Cardiac muscle cell (in vitro differentiated cells and primary cell): ENCODE results near the gene NOP16. TPM values are rescaled to one million over a fixed set of nuclear protein-coding genes. Genes with fewer than 3 reads are reported as not detected.

Experiments
- DNase-seq, 2 donors: peaks; one replicate each; pipeline versions ENCODE4 v3.0.0 to v3.0.0-alpha.2; 2010 to 2017; ENCODE audit warnings: low read depth in 1 of 2, low spot score in 1 of 2
- H3K27ac ChIP-seq: fragments of 200-600 bp; sonication (generic); 2 replicates; pipeline ENCODE4 v1.5.1; 2016
- H3K27me3 ChIP-seq: fragments of 200-600 bp; sonication (generic); 2 replicates; pipeline ENCODE4 v1.6.0; 2016; ENCODE audit warnings: control low read depth
- H3K36me3 ChIP-seq: fragments of 200-600 bp; sonication (generic); 2 replicates; pipeline ENCODE4 v1.5.1; 2016; ENCODE audit warnings: control low read depth
- H3K4me1 ChIP-seq: fragments of 200-600 bp; sonication (generic); 2 replicates; pipeline ENCODE4 v1.8.1; 2017; ENCODE audit warnings: low read depth, mild to moderate bottlenecking, mixed run types
- H3K4me3 ChIP-seq: fragments of 200-600 bp; sonication (generic); 2 replicates; pipeline ENCODE4 v1.5.1; 2016; ENCODE audit warnings: mild to moderate bottlenecking
- H3K9me3 ChIP-seq: fragments of 200-600 bp; sonication (generic); 2 replicates; pipeline ENCODE4 v1.5.1; 2017; ENCODE audit warnings: low read depth, mild to moderate bottlenecking, control low read depth
- CTCF ChIP-seq: IDR thresholded peaks from 2 replicates; pipeline ENCODE4 v1.5.1; 2012; ENCODE audit warnings: low read depth, mild to moderate bottlenecking, low read length
- polyA plus RNA-seq: library from polyadenylated mRNA; unstranded; fragments of >200 nt; fragmentation: Nextera tagmentation; extraction: Ambion mirVana; gene quantifications from 2 replicates; pipeline ENCODE4 v1.2.1, GENCODE V29; 2016
- total RNA-seq: library from RNA; depleted of rRNA; stranded (reverse); fragments of >200 nt; gene quantifications from 2 replicates; pipeline ENCODE4 v1.2.3, GENCODE V29; 2016

The NOP16 gene
- total and polyA plus RNA-seq, 2 experiments from 2014 or later = 18.0 to 52.0 TPM

DNA sequence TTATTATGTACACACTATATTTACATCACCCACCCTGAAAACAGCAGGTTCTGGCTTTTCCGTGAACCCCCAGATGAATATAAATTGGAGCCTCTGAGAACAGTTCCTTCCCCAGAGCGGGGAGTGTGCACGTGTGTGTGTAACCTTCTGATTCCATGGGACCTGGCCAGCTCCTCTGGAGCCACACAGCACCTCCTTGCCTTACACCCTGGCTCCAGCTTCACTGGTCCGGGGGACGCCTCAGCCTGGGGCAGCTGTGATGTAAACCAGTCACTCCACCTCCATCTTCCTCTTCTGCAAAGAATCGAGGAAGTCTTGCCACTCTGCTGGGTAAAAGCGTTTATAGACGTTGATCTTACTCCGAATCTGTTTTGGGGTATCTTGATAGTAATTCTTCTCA lies 4.4 kb downstream of the NOP16 start:
- Histone ChIP-seq H3K27ac (no peak overlapping the region), H3K4me1 (peaks cover 7% of the 10 kb centered on the region), H3K36me3 (peaks cover 20% of the 10 kb centered on the region), H3K27me3 (no peaks in the 10 kb centered on the region), H3K4me3 (no peak overlapping the region), H3K9me3 (no peaks in the 10 kb centered on the region)
- no peak for DNase-seq
- no peak for TF ChIP-seq CTCF

DNA sequence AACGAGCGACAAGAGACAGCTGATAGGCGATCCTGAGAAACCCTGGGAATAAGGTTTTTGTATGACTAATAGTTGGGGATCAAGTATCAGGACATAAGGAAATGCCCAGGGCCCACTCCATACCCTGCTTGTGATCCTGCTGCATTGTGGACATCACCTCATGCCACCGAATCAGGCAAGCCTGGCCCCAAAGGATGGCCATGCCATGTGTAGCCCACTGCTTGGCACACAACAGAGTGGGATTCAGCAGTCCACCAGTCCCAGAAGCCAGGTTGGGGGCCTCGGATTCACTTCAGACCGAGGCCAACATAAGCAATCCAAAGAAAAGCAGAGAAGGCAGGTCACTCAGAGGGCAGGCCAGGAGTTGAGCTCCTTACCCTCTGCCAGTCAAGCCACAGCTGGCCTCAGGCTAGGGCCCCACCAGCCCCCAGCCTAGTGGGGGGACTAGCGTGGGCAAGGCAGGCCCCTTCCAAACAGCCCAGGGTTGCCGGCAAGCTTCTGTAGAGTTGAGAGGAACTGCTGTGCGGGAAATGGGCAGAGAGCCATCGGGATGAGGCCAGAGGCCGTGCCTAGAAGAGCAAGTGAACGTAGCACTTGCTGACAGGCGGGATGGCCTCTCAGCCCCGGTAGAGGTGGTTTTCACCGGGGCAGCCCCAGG lies 5.0 kb downstream of the NOP16 start:
- Histone ChIP-seq H3K36me3 (peaks cover 20% of the 10 kb centered on the region), H3K9me3 (no peaks in the 10 kb centered on the region), H3K4me3 (no peak overlapping the region), H3K27me3 (no peaks in the 10 kb centered on the region), H3K4me1 (peaks cover 7% of the 10 kb centered on the region), H3K27ac (no peak overlapping the region)
- TF ChIP-seq CTCF = no peak
- DNase-seq = no peak

DNA sequence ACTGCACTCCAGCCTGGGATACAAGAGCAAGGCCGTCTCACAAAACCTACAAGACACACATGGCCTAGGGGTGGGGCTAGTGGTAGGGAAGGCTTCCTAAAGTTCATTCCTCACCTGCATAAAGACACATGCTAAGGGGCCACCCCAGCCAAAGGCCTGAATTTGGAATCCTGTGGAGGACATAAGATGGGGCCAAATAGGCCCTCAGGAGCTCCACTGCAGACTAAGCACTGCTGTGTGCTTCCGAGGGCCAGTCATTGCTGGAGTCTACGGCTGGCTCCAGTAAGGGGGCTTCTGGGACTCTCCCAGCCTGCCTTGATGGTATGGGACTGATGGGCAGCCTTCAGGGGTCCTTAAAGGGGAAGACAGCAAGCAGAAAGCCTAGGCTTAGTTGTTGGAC lies 5.7 kb downstream of the NOP16 start:
- Histone ChIP-seq H3K9me3 (no peaks in the 10 kb centered on the region), H3K36me3 (peaks cover 20% of the 10 kb centered on the region), H3K27ac (no peak overlapping the region), H3K4me3 (no peak overlapping the region), H3K4me1 (peaks cover 7% of the 10 kb centered on the region), H3K27me3 (no peaks in the 10 kb centered on the region)
- no peak for TF ChIP-seq CTCF
- DNase-seq = no peak

- DNase-seq = no peak
- TF ChIP-seq CTCF = no peak
- Histone ChIP-seq H3K9me3 (no peaks in the 10 kb centered on the region), H3K4me1 (no peaks in the 10 kb centered on the region), H3K36me3 (peaks cover 20% of the 10 kb centered on the region), H3K27me3 (no peaks in the 10 kb centered on the region), H3K4me3 (no peak overlapping the region), H3K27ac (no peak overlapping the region)
These were observed 6.4 kb downstream of the NOP16 start for GRCh38 chr5:176381979-176382378.

DNA sequence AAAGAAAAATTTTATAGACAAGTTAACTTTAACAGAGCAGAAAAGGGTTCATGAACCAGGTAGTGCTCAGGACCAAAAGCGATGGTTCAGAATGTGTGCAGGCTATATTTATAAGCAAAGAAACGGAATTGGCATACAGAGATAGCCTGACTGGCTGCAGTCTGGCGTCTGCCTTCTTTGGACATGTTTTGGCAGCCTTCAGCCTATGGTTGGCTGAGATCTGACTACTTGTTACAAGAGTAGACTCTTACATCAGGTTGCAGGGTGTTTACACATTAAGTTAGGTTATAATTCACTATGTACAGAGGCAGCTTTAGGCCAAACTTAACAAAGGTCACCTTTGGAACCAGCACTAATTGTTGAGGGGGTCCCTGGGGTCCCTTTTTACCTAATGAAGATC lies 7.0 kb downstream of the NOP16 start:
- Histone ChIP-seq H3K4me1 (no peaks in the 10 kb centered on the region), H3K36me3 (peaks cover 20% of the 10 kb centered on the region), H3K27ac (no peak overlapping the region), H3K4me3 (no peak overlapping the region), H3K27me3 (no peaks in the 10 kb centered on the region), H3K9me3 (no peaks in the 10 kb centered on the region)
- no peak for TF ChIP-seq CTCF
- DNase-seq = no peak

GRCh38 chr5:176379881-176380280 lies 8.5 kb downstream of the NOP16 start:
- Histone ChIP-seq H3K27me3 (no peaks in the 10 kb centered on the region), H3K4me1 (no peaks in the 10 kb centered on the region), H3K9me3 (no peaks in the 10 kb centered on the region), H3K4me3 (no peak overlapping the region), H3K27ac (no peak overlapping the region), H3K36me3 (peaks cover 19% of the 10 kb centered on the region)
- no peak for DNase-seq
- no peak for TF ChIP-seq CTCF
